ENCODE measurements around the gene HEG1. TPM values are rescaled to one million over a fixed set of nuclear protein-coding genes. Genes with fewer than 3 reads are reported as not detected.
"Not testable (repeated sequence)": the region's sequence is repeated elsewhere in the genome, so short reads cannot be mapped to it uniquely, and the experiment has no call there.

Gene HEG1
- total and polyA plus RNA-seq, 5 donors: 42.3 to 193 (median 145) TPM

GRCh38 chr3:124966521-124967445 is 89.0 kb downstream of the HEG1 start:
- DNase-seq (no peak), ATAC-seq (peak; percentile 31 to 45)

GRCh38 chr3:124965413-124965812 is 90.4 kb downstream of the HEG1 start:
- Histone ChIP-seq H3K9me3 (ENCODE audit: control insufficient read depth, low read length) (no peaks in the 10 kb centered on the region), H3K27ac (ENCODE audit: low read length) (no peak overlapping the region), H3K4me3 (ENCODE audit: low read length) (no peak overlapping the region), H3K4me1 (ENCODE audit: control insufficient read depth, insufficient read depth, low read length) (peaks cover 10% of the 10 kb centered on the region), H3K27me3 (ENCODE audit: control insufficient read depth, insufficient read depth) (no peaks in the 10 kb centered on the region)
- ATAC-seq (no peak), DNase-seq (no peak)
- intact Hi-C loops (cut with DNase I): no loop called here
- WGBS: 88% methylated on average over 1 of the region's 1 CpG

More at GRCh38 chr3:124966521-124967445, 89.0 kb downstream of the HEG1 start:
- Histone ChIP-seq H3K27ac (ENCODE audit: low read length) (peak overlapping the region; percentile 36), H3K4me1 (ENCODE audit: control insufficient read depth, insufficient read depth, low read length) (peaks cover 7% of the 10 kb centered on the region), H3K27me3 (ENCODE audit: control insufficient read depth, insufficient read depth) (no peaks in the 10 kb centered on the region), H3K4me3 (ENCODE audit: low read length) (no peak overlapping the region), H3K9me3 (ENCODE audit: control insufficient read depth, low read length) (no peaks in the 10 kb centered on the region)
- intact Hi-C loops (cut with DNase I): no loop called here
- 74% methylated on average over 7 of the region's 7 CpGs for WGBS

DNA sequence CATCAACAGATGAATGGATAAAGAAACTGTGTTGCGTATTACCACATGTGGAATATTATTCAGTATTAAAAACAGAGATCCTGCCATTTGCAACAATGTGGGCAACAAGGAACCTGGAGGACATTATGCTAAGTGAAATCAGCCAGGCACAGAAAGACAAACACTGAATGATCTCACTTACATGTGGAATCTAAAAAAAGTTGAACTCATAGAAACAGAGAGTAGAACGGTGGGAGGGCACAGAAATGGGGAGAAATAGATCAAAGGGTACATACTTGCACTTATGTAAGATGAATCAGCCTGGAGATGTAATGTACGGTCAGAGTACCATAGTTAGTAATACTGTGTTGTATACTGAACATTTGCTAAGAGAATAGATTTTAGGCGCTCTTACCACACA is 91.4 kb downstream of the HEG1 start:
- no peak overlapping the region for H3K4me3 ChIP-seq (ENCODE audit: low read length)
- peaks cover 13% of the 10 kb centered on the region for H3K4me1 ChIP-seq (ENCODE audit: control insufficient read depth, insufficient read depth, low read length)
- WGBS: 75% methylated on average over 4 of the region's 4 CpGs
- no peaks in the 10 kb centered on the region for H3K9me3 ChIP-seq (ENCODE audit: control insufficient read depth, low read length)
- DNase-seq (no peak), ATAC-seq (no peak)
- intact Hi-C loops (cut with DNase I): no loop called here
- H3K27ac ChIP-seq (ENCODE audit: low read length): no peak overlapping the region
- no peaks in the 10 kb centered on the region for H3K27me3 ChIP-seq (ENCODE audit: control insufficient read depth, insufficient read depth)

DNA sequence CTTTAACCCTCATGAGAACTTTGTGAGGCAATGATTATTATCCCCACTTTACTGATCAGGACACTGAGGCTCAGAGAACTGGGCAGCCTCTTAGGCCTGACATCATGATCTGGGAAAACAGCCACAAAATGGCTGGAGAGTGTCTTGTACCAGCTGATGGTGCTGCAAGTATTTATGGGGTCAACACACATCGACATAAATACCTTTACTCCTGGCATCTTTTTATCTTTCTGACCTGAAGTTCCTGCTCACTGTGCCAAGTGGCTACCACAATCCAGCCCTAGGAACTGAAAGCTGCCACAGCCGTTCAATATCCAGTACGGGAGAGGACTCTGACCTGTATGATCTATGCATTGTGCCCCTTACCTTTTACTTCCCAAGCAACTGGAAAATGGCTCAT is 92.0 kb downstream of the HEG1 start:
- H3K4me1 ChIP-seq (ENCODE audit: control insufficient read depth, insufficient read depth, low read length): peaks cover 13% of the 10 kb centered on the region
- WGBS: 39% methylated on average over 3 of the region's 3 CpGs
- ATAC-seq (no peak), DNase-seq (no peak)
- intact Hi-C loops (cut with DNase I): no loop called here
- no peaks in the 10 kb centered on the region for H3K9me3 ChIP-seq (ENCODE audit: control insufficient read depth, low read length)
- H3K27me3 ChIP-seq (ENCODE audit: control insufficient read depth, insufficient read depth): no peaks in the 10 kb centered on the region
- H3K4me3 ChIP-seq (ENCODE audit: low read length): no peak overlapping the region
- peak overlapping the region; percentile 8 for H3K27ac ChIP-seq (ENCODE audit: low read length)

- Histone ChIP-seq H3K27me3 (ENCODE audit: control insufficient read depth, insufficient read depth) (no peaks in the 10 kb centered on the region), H3K4me3 (ENCODE audit: low read length) (no peak overlapping the region), H3K4me1 (ENCODE audit: control insufficient read depth, insufficient read depth, low read length) (peaks cover 13% of the 10 kb centered on the region), H3K27ac (ENCODE audit: low read length) (no peak overlapping the region), H3K9me3 (ENCODE audit: control insufficient read depth, low read length) (no peaks in the 10 kb centered on the region)
- ATAC-seq (no peak), DNase-seq (no peak)
- 94% methylated on average over 2 of the region's 2 CpGs for WGBS
- intact Hi-C loops (cut with DNase I): no loop called here
Measured at GRCh38 chr3:124962403-124962940, 93.3 kb downstream of the HEG1 start.

DNA sequence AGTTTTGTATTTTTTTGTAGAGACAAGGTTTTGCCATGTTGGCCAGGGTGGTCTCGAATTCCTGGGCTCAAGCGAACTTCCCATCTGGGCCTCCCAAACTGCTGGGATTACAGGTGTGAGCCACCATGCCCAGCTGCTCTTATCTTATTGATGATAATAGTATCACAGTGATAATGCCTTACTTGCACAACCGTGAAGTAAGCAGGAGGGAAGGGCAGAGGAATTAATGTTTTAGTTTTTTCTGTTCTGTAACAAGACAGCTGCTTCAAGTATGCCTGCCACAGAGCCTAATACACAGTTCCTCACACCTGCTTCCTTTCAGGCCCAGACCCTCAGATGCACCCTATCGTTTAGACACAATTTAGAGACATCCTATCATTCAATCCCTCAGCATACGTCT is 95.1 kb downstream of the HEG1 start:
- no peak for ATAC-seq
- H3K4me1 ChIP-seq (ENCODE audit: control insufficient read depth, insufficient read depth, low read length): peaks cover 13% of the 10 kb centered on the region
- no peak for DNase-seq
- H3K27me3 ChIP-seq (ENCODE audit: control insufficient read depth, insufficient read depth): no peaks in the 10 kb centered on the region
- intact Hi-C loops (cut with DNase I): no loop called here
- no peak overlapping the region for H3K27ac ChIP-seq (ENCODE audit: low read length)
- WGBS: 63% methylated on average over 5 of the region's 5 CpGs
- no peaks in the 10 kb centered on the region for H3K9me3 ChIP-seq (ENCODE audit: control insufficient read depth, low read length)
- no peak overlapping the region for H3K4me3 ChIP-seq (ENCODE audit: low read length)

GRCh38 chr3:124960105-124960504 is 95.7 kb downstream of the HEG1 start:
- WGBS: 32% methylated on average over 3 of the region's 3 CpGs
- Histone ChIP-seq H3K4me1 (ENCODE audit: control insufficient read depth, insufficient read depth, low read length) (peaks cover 12% of the 10 kb centered on the region), H3K27me3 (ENCODE audit: control insufficient read depth, insufficient read depth) (no peaks in the 10 kb centered on the region), H3K9me3 (ENCODE audit: control insufficient read depth, low read length) (no peaks in the 10 kb centered on the region), H3K27ac (ENCODE audit: low read length) (no peak overlapping the region), H3K4me3 (ENCODE audit: low read length) (no peak overlapping the region)
- DNase-seq: no peak
- intact Hi-C loops (cut with DNase I): no loop called here
- ATAC-seq: no peak

DNA sequence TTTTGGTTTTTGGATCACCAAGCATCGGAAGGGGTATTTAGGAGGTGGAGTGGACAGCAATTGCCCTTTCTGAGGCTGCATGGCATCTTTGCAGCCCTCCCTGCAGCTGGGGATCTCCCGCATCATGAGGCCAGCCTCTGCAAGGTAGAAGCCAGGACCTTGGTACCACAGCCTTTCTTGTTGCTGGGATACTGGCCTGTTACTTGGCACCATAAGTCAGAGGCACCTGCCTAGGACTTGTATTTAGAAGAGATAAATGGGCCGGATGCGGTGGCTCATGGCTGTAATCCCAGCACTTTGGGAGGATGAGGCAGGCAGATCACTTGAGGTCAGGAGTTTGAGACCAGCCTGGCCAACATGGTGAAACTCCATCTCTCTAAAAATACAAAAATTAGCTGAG is 97.8 kb downstream of the HEG1 start:
- intact Hi-C loops (cut with DNase I); H3K4me3 ChIP-seq (ENCODE audit: low read length); H3K27ac ChIP-seq (ENCODE audit: low read length); H3K27me3 ChIP-seq (ENCODE audit: control insufficient read depth, insufficient read depth); ATAC-seq; H3K4me1 ChIP-seq (ENCODE audit: control insufficient read depth, insufficient read depth, low read length); H3K9me3 ChIP-seq (ENCODE audit: control insufficient read depth, low read length); DNase-seq: not testable (repeated sequence)
- WGBS: 82% methylated on average over 4 of the region's 4 CpGs

- ATAC-seq: no peak
- H3K27ac ChIP-seq (ENCODE audit: low read length): no peak overlapping the region
Measured at GRCh38 chr3:124952282-124952855, 103.4 kb downstream of the HEG1 start.

DNA sequence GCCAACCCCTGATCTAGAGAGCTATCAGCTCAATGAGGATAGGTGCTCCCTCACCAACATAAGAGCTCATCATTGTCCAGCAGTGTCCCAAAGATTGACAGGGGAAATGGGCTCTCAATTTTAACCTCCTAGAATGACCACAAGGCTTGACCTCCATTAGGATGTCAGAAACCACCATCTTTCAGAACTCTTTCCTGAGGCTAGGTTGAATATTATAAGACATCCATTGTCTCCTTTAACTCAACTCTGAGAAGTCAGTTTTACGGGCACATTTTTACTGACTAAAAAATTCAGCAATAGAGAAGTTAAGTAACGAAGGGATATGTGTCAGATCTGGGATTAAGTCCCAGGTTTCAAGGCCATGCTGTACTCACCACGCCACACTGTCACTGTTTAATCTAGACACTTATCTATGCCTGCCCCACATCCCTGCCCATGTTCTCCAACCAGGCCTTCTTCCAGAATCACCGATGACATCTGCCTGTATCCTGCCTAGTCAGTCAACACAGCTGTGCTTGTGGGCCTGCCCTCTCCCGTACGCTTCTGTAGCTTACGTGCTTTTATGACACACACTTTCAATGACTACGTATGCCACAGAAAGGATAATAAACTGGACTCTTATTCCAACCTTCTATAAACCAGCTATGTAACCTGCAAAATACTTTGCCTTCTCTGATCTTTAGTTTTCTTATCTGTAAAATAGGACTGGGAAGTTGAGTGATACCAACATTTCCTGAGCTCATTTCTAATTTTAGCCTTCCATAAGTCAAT is 104.1 kb downstream of the HEG1 start:
- no peaks in the 10 kb centered on the region for H3K4me1 ChIP-seq (ENCODE audit: control insufficient read depth, insufficient read depth, low read length)
- intact Hi-C loops (cut with DNase I): no loop called here
- ATAC-seq: no peak
- no peak overlapping the region for H3K27ac ChIP-seq (ENCODE audit: low read length)
- H3K27me3 ChIP-seq (ENCODE audit: control insufficient read depth, insufficient read depth): no peaks in the 10 kb centered on the region
- no peak overlapping the region for H3K4me3 ChIP-seq (ENCODE audit: low read length)
- no peak for DNase-seq
- WGBS: 81% methylated on average over 8 of the region's 8 CpGs
- no peaks in the 10 kb centered on the region for H3K9me3 ChIP-seq (ENCODE audit: control insufficient read depth, low read length)

More at GRCh38 chr3:124952282-124952855, 103.4 kb downstream of the HEG1 start:
- Histone ChIP-seq H3K9me3 (ENCODE audit: control insufficient read depth, low read length) (no peaks in the 10 kb centered on the region), H3K4me1 (ENCODE audit: control insufficient read depth, insufficient read depth, low read length) (no peaks in the 10 kb centered on the region), H3K4me3 (ENCODE audit: low read length) (no peak overlapping the region), H3K27me3 (ENCODE audit: control insufficient read depth, insufficient read depth) (no peaks in the 10 kb centered on the region)
- WGBS: 68% methylated on average over 5 of the region's 5 CpGs
- intact Hi-C loops (cut with DNase I): no loop called here
- no peak for DNase-seq

- Histone ChIP-seq H3K27ac (ENCODE audit: low read length) (no peak overlapping the region), H3K9me3 (ENCODE audit: control insufficient read depth, low read length) (no peaks in the 10 kb centered on the region), H3K27me3 (ENCODE audit: control insufficient read depth, insufficient read depth) (no peaks in the 10 kb centered on the region), H3K4me1 (ENCODE audit: control insufficient read depth, insufficient read depth, low read length) (no peaks in the 10 kb centered on the region), H3K4me3 (ENCODE audit: low read length) (no peak overlapping the region)
- 80% methylated on average over 3 of the region's 3 CpGs for WGBS
- DNase-seq (no peak), ATAC-seq (no peak)
- intact Hi-C loops (cut with DNase I): no loop called here
Measured at GRCh38 chr3:124950026-124950425, 105.8 kb downstream of the HEG1 start.

Measured in right cardiac atrium (tissue), 5 donors.